Measurements from ENCODE around the gene LEFTY2. TPM values are rescaled to one million over a fixed set of nuclear protein-coding genes. Genes with fewer than 3 reads are reported as not detected.
"Not testable (repeated sequence)": the region's sequence is repeated elsewhere in the genome, so short reads cannot be mapped to it uniquely, and the experiment has no call there.

LEFTY2 gene
- total RNA-seq, 1 donor from 2014 or later: not detected

GRCh38 chr1:225908013-225908640 is 32.9 kb downstream of the LEFTY2 start:
- no peak for DNase-seq (ENCODE audit: low spot score)
- peak; percentile 67 for ATAC-seq

- no peak for DNase-seq (ENCODE audit: low spot score)
- ATAC-seq: no peak
Measured at GRCh38 chr1:225907341-225907740, 33.7 kb downstream of the LEFTY2 start.

GRCh38 chr1:225906467-225906866 is 34.6 kb downstream of the LEFTY2 start:
- DNase-seq (ENCODE audit: low spot score) (no peak), ATAC-seq (no peak)

GRCh38 chr1:225903623-225904022 is 37.4 kb downstream of the LEFTY2 start:
- ATAC-seq: no peak
- DNase-seq (ENCODE audit: low spot score): no peak

- no peak for DNase-seq (ENCODE audit: low spot score)
Measured at GRCh38 chr1:225899044-225899925, 41.7 kb downstream of the LEFTY2 start.

GRCh38 chr1:225897595-225898514 is 43.2 kb downstream of the LEFTY2 start:
- ATAC-seq (no peak), DNase-seq (ENCODE audit: low spot score) (no peak)

More at GRCh38 chr1:225899044-225899925, 41.7 kb downstream of the LEFTY2 start:
- no peak for ATAC-seq

GRCh38 chr1:225896937-225897549 is 44.0 kb downstream of the LEFTY2 start:
- peak; percentile 96 for ATAC-seq
- peak; percentile 89 for DNase-seq (ENCODE audit: low spot score)

- ATAC-seq: no peak
Measured at GRCh38 chr1:225896494-225896893, 44.5 kb downstream of the LEFTY2 start.

GRCh38 chr1:225892307-225892706 is 48.7 kb downstream of the LEFTY2 start:
- no peak for DNase-seq (ENCODE audit: low spot score)
- no peak for ATAC-seq

More at GRCh38 chr1:225896494-225896893, 44.5 kb downstream of the LEFTY2 start:
- DNase-seq (ENCODE audit: low spot score): no peak

- peak; percentile 32 for ATAC-seq
Measured at GRCh38 chr1:225891229-225891972, 49.6 kb downstream of the LEFTY2 start.

GRCh38 chr1:225890346-225891228 is 50.4 kb downstream of the LEFTY2 start:
- DNase-seq (ENCODE audit: low spot score) (peak; percentile 92), ATAC-seq (peak; percentile 74)

More at GRCh38 chr1:225891229-225891972, 49.6 kb downstream of the LEFTY2 start:
- peak; percentile 70 for DNase-seq (ENCODE audit: low spot score)

GRCh38 chr1:225889743-225890142 is 51.3 kb downstream of the LEFTY2 start:
- ATAC-seq: peak; percentile 16
- DNase-seq (ENCODE audit: low spot score): no peak

- no peak for DNase-seq (ENCODE audit: low spot score)
- no peak for ATAC-seq
Measured at GRCh38 chr1:225888898-225889601, 52.0 kb downstream of the LEFTY2 start, which contains the start of gene LEFTY1. TSS of gene LEFTY1 (minus strand) at chr1:225889146. CDS start at chr1:225889066, 80 bp downstream.

GRCh38 chr1:225888289-225888897 is 52.6 kb downstream of the LEFTY2 start:
- DNase-seq (ENCODE audit: low spot score): no peak
- no peak for ATAC-seq

- ATAC-seq: peak; percentile 10
- not testable (repeated sequence) for DNase-seq (ENCODE audit: low spot score)
Measured at GRCh38 chr1:225887554-225888288, 53.3 kb downstream of the LEFTY2 start.

GRCh38 chr1:225887030-225887314 is 54.0 kb downstream of the LEFTY2 start:
- ATAC-seq (peak; percentile 27), DNase-seq (ENCODE audit: low spot score) (peak; percentile 65)

Measured in left lobe of liver (tissue), 2 donors.